ENCODE results near the gene STK36.

Gene STK36, protein sequence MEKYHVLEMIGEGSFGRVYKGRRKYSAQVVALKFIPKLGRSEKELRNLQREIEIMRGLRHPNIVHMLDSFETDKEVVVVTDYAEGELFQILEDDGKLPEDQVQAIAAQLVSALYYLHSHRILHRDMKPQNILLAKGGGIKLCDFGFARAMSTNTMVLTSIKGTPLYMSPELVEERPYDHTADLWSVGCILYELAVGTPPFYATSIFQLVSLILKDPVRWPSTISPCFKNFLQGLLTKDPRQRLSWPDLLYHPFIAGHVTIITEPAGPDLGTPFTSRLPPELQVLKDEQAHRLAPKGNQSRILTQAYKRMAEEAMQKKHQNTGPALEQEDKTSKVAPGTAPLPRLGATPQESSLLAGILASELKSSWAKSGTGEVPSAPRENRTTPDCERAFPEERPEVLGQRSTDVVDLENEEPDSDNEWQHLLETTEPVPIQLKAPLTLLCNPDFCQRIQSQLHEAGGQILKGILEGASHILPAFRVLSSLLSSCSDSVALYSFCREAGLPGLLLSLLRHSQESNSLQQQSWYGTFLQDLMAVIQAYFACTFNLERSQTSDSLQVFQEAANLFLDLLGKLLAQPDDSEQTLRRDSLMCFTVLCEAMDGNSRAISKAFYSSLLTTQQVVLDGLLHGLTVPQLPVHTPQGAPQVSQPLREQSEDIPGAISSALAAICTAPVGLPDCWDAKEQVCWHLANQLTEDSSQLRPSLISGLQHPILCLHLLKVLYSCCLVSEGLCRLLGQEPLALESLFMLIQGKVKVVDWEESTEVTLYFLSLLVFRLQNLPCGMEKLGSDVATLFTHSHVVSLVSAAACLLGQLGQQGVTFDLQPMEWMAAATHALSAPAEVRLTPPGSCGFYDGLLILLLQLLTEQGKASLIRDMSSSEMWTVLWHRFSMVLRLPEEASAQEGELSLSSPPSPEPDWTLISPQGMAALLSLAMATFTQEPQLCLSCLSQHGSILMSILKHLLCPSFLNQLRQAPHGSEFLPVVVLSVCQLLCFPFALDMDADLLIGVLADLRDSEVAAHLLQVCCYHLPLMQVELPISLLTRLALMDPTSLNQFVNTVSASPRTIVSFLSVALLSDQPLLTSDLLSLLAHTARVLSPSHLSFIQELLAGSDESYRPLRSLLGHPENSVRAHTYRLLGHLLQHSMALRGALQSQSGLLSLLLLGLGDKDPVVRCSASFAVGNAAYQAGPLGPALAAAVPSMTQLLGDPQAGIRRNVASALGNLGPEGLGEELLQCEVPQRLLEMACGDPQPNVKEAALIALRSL (N-terminal part only)

DNA sequence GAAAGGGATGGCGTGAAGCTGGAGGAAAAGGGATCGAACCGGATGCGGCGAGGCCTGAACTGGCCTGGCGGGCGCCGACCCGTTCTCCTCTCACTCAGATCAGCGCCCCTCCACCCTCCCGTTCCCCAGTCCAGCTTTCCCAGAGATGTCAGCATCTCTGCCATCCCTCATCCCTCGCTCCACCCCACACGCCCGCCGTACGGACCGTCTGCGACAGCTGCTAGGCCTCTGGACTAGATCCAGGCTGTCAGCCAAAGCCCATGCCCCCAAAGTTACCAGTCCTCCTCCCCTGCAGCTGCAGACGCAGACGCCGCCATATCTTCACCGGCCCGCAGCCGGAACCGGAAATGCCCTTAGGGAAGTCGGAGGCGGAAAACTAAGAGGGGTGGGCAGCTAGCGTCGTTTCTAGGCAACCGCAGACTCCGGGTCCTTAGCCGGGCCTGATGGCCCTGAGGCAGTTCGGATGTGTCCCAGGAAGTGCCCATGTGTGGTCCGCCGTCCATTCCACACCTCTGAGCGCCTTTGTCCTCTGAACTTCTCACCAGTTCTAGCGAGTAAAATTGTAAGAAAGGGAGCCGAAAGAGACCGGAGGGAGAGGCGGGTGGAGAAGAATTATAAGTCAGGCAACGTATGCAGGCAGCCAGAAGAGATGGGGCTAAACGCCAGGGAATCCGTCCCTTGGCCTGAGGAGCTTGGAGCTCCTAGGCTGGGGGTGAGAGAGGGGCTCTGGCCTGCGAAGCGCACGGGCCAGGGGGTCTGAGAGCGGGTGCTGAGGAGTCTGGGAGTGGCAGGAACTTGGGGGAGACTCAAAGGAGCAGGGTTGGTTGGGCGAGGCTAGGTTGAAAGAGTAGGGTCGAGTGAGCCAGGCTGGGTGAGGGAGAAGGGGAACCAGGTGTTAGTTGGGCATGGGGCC, at the start of gene STK36, which contains the start of gene RNF25:
STK36 (plus strand) TSS at position 433 of the 913 bp plus-strand sequence. CDS start 744 bp downstream, outside the sequence.
RNF25 (minus strand) TSS at position 349 of the 913 bp plus-strand sequence; CDS start at position 317, 32 bp downstream.
- TF ChIP-seq, protein P1, sequence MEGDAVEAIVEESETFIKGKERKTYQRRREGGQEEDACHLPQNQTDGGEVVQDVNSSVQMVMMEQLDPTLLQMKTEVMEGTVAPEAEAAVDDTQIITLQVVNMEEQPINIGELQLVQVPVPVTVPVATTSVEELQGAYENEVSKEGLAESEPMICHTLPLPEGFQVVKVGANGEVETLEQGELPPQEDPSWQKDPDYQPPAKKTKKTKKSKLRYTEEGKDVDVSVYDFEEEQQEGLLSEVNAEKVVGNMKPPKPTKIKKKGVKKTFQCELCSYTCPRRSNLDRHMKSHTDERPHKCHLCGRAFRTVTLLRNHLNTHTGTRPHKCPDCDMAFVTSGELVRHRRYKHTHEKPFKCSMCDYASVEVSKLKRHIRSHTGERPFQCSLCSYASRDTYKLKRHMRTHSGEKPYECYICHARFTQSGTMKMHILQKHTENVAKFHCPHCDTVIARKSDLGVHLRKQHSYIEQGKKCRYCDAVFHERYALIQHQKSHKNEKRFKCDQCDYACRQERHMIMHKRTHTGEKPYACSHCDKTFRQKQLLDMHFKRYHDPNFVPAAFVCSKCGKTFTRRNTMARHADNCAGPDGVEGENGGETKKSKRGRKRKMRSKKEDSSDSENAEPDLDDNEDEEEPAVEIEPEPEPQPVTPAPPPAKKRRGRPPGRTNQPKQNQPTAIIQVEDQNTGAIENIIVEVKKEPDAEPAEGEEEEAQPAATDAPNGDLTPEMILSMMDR (IDR thresholded peaks at IDR 0.05; ENCODE audit: insufficient read depth, low read length, poor library complexity, severe bottlenecking): no peak

DNA sequence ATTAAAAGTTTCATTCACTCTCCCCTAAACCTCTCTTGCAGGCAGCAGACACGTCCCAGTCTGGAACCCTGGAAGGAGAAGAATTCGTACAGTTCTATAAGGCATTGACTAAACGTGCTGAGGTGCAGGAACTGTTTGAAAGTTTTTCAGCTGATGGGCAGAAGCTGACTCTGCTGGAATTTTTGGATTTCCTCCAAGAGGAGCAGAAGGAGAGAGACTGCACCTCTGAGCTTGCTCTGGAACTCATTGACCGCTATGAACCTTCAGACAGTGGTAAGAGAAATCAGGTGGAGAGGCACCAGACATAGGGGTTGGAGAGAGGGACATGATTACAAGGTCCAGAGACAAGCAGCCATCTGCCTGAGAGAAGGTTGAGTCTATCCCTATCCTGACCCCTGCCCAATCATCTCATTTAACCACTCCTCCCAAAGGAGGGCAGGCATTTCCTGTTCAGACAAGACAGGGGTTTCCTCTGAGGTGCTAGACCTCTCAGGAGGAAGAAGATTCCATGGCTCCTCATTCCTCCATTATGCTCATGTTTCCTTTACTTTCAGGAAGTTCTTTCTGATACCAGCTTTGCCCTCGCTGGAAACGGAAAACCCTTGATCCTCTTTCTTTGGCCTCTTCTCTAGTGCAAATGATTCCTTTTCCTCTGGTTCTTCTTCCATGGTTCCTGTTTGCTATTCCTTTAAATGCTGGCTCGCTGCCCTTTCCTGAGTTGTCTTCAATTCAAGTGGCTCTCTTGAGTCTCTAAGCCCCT, 49.1 kb upstream of the STK36 start:
- TF ChIP-seq, protein P1 (IDR thresholded peaks at IDR 0.05; ENCODE audit: insufficient read depth, low read length, poor library complexity, severe bottlenecking): no peak
- no peaks in the 10 kb centered on the region for H3K27me3 ChIP-seq (replicated peaks; ENCODE audit: control insufficient read depth, insufficient read depth, low read length)
- H3K36me3 ChIP-seq (ENCODE audit: control insufficient read depth, insufficient read depth, low read length): no peaks in the 10 kb centered on the region
- DNase-seq (ENCODE audit: extremely low read depth, insufficient read length): no peak
- H3K4me3 ChIP-seq (replicated peaks; ENCODE audit: low read depth, low read length): no peak overlapping the region

More for the DNA sequence above, at the start of gene STK36, which contains the start of gene RNF25:
- DNase-seq (ENCODE audit: extremely low read depth, insufficient read length): peak; percentile 82
- no peaks in the 10 kb centered on the region for H3K27me3 ChIP-seq (replicated peaks; ENCODE audit: control insufficient read depth, insufficient read depth, low read length)
- peaks cover 7% of the 10 kb centered on the region for H3K36me3 ChIP-seq (ENCODE audit: control insufficient read depth, insufficient read depth, low read length)
- peak within 1 kb of the TSS; percentile 98 for H3K4me3 ChIP-seq (replicated peaks; ENCODE audit: low read depth, low read length)

DNA sequence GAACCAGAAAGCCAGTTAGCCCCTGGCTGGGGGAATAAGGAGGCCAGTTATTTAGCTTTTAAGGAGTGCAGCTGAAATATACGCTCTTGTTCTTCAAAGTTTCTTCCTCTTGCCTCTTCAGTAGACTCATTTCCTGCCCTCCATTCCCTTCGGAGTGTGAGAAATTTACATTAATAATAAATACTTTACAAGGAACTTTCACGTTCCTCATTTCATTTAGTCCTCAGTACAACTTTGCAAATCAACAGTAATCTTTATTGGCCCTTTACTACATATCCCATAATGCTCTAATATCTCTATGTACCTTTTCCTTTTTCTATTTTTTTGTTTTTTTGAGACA, 48.5 kb upstream of the STK36 start:
- DNase-seq (ENCODE audit: extremely low read depth, insufficient read length): no peak
- TF ChIP-seq, protein P1 (IDR thresholded peaks at IDR 0.05; ENCODE audit: insufficient read depth, low read length, poor library complexity, severe bottlenecking): no peak
- Histone ChIP-seq H3K27me3 (replicated peaks; ENCODE audit: control insufficient read depth, insufficient read depth, low read length) (no peaks in the 10 kb centered on the region), H3K36me3 (ENCODE audit: control insufficient read depth, insufficient read depth, low read length) (no peaks in the 10 kb centered on the region), H3K4me3 (replicated peaks; ENCODE audit: low read depth, low read length) (no peak overlapping the region)

DNA sequence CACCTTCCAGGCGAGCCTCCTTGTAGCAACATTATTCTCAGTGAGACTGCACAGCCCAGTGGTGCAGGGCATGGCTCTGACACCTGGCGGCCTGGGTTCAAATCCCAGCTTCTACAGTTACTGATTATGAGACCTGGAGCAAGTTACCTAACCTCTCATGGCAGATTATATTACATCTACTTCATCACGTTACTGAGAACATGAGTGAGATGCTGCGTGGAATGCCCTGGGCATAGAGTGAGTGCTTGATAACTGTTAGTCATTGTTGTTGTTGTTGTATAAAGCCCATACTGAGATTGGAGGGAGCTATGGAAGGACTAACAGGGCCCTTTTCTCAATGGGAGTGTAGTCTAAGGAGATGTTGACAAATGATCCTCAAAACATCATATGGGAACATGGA, 45.5 kb upstream of the STK36 start:
- TF ChIP-seq, protein P1 (IDR thresholded peaks at IDR 0.05; ENCODE audit: insufficient read depth, low read length, poor library complexity, severe bottlenecking): no peak
- no peak for DNase-seq (ENCODE audit: extremely low read depth, insufficient read length)
- Histone ChIP-seq H3K4me3 (replicated peaks; ENCODE audit: low read depth, low read length) (no peak overlapping the region), H3K27me3 (replicated peaks; ENCODE audit: control insufficient read depth, insufficient read depth, low read length) (no peaks in the 10 kb centered on the region), H3K36me3 (ENCODE audit: control insufficient read depth, insufficient read depth, low read length) (no peaks in the 10 kb centered on the region)
